ENCODE measurements around the gene SRC.
A peak's percentile ranks its signal among the peaks of the same experiment; 100 is the strongest.

The SRC gene

GRCh38 chr20:37389241-37389747 is 43.4 kb downstream of the SRC start:
- TF ChIP-seq CTCF (IDR thresholded peaks at IDR 0.05; ENCODE audit: extremely low read depth, missing control alignments) = no peak
- DNase-seq (ENCODE audit: low spot score) = no peak

- no peak for TF ChIP-seq CTCF (IDR thresholded peaks at IDR 0.05; ENCODE audit: extremely low read depth, missing control alignments)
- DNase-seq (ENCODE audit: low spot score) = no peak
Measured at GRCh38 chr20:37389844-37390275, 43.9 kb downstream of the SRC start.

DNA sequence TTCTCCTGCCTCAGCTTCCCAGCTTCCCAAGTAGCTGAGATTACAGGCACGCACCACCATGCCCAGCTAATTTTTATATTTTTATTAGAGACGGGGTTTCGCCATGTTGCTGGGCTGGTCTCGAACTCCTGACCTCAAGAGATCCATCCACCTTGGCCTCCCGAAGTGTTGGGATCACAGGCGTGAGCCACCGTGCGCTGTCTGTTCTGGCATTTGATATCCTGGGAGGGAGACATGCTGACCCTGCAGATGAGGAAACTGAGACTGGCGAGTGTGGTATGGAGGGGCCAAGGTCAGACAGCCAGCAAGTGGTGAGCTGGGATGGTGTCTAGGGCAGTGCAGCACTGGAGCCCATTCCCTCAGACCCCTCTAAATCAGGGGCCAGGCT is 44.6 kb downstream of the SRC start:
- TF ChIP-seq CTCF (IDR thresholded peaks at IDR 0.05; ENCODE audit: extremely low read depth, missing control alignments) = no peak
- DNase-seq (ENCODE audit: low spot score) = no peak

GRCh38 chr20:37390891-37391525 is 45.1 kb downstream of the SRC start:
- no peak for DNase-seq (ENCODE audit: low spot score)
- no peak for TF ChIP-seq CTCF (IDR thresholded peaks at IDR 0.05; ENCODE audit: extremely low read depth, missing control alignments)

GRCh38 chr20:37392441-37393195 is 46.7 kb downstream of the SRC start:
- TF ChIP-seq CTCF (IDR thresholded peaks at IDR 0.05; ENCODE audit: extremely low read depth, missing control alignments) = peak; percentile 21
- no peak for DNase-seq (ENCODE audit: low spot score)

DNA sequence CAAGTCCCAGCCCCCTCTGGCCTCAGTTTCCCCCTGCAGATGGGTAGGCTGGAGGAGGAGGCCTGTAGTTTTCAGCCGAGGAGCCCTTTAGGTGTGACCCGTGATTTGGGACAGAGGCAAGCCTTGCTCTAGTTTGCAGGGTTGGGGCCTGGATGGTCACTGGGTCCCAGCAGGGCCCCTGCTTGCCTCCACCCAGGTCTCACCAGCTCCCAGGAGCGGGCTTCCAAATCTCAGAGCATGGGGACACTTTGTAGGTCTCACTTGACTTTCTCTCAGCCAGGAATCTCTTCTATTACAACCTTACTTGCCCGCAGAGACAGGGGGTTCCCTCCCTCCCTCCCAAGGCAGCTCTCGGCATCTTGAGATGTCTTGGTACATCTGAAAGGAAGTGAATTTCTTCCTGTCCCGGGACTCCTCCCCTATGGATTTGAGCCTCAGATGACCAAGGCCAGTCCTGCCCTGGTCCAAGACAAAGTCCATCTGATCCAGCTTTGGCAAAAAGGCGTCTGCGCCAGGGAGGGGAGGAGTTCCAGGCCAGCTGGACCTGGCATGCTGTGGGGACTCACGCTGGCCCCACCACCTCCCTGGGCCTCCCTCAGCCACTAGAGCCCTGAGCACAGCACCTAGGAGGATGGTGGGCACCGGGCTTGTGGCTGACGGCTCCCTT is 47.4 kb downstream of the SRC start:
- TF ChIP-seq CTCF (IDR thresholded peaks at IDR 0.05; ENCODE audit: extremely low read depth, missing control alignments) = no peak
- no peak for DNase-seq (ENCODE audit: low spot score)

All from GM20000 (cell line).